MCF 10A (cell line): ENCODE data around the gene GLB1L3. TPM values are rescaled to one million over a fixed set of nuclear protein-coding genes. Genes with fewer than 3 reads are reported as not detected.

ENCODE experiments used
- BruUV-seq: library from RNA; stranded (reverse); fragments of 400-500 nt; replicated peaks from 2 replicates; lab custom pipeline; 2021; lab: Mats Ljungman, UMichigan
- CTCF ChIA-PET: fragments of 300-600 bp; sonication (Branson Sonifier 250); formaldehyde crosslinking; extraction: SDS; loops from one replicate; lab custom pipeline; 2021; ENCODE audit warnings: antibody characterized with exemption, inconsistent platforms; lab: Yijun Ruan, JAX
- POLR2A ChIA-PET: fragments of 300-600, 350-650 bp; sonication (Branson Sonifier 250); formaldehyde crosslinking; extraction: SDS; loops from one replicate; lab custom pipeline; 2020; ENCODE audit warnings: antibody characterized with exemption, inconsistent platforms; lab: Yijun Ruan, JAX
- DNase-seq: peaks from one replicate; pipeline ENCODE4 v3.0.0-alpha.2; 2018; ENCODE audit not compliant: unreplicated experiment
- H3K27ac Mint-ChIP-seq: one replicate; pipeline ENCODE4 v1.8.0; 2022; ENCODE audit warnings: mild to moderate bottlenecking, low read depth, mixed read lengths; ENCODE audit not compliant: unreplicated experiment
- H3K27me3 Mint-ChIP-seq: one replicate; pipeline ENCODE4 v1.8.0; 2022; ENCODE audit warnings: mixed read lengths; ENCODE audit not compliant: insufficient read depth, unreplicated experiment
- H3K36me3 Mint-ChIP-seq: one replicate; pipeline ENCODE4 v1.8.0; 2022; ENCODE audit warnings: mild to moderate bottlenecking, moderate library complexity, mixed read lengths; ENCODE audit not compliant: insufficient read depth, unreplicated experiment
- H3K4me1 Mint-ChIP-seq: one replicate; pipeline ENCODE4 v1.8.0; 2022; ENCODE audit warnings: mixed read lengths; ENCODE audit not compliant: insufficient read depth, unreplicated experiment
- H3K4me3 Mint-ChIP-seq: one replicate; pipeline ENCODE4 v1.8.0; 2022; ENCODE audit warnings: mild to moderate bottlenecking, moderate library complexity, mixed read lengths; ENCODE audit not compliant: unreplicated experiment
- H3K9me3 Mint-ChIP-seq: one replicate; pipeline ENCODE4 v1.8.0; 2022; ENCODE audit warnings: mixed read lengths; ENCODE audit not compliant: unreplicated experiment
- intact Hi-C: fragments of 100-400 bp; cut with micrococcal nuclease; formaldehyde crosslinking; loops from 2 replicates; pipeline ENCODE4 v1.14.1; 2022
- total RNA-seq: library from RNA; stranded (reverse); gene quantifications from 2 replicates; pipeline ENCODE4 v1.2.3, GENCODE V29; 2022
- TF ChIP-seq, protein P1 (sequence below): fragments of 200-600 bp; IDR thresholded peaks from one replicate; pipeline ENCODE4 v1.8.0; 2022; ENCODE audit warnings: antibody characterized with exemption, mild to moderate bottlenecking; ENCODE audit not compliant: unreplicated experiment

The GLB1L3 gene
- total RNA-seq, 1 experiment from 2014 or later: not detected

DNA sequence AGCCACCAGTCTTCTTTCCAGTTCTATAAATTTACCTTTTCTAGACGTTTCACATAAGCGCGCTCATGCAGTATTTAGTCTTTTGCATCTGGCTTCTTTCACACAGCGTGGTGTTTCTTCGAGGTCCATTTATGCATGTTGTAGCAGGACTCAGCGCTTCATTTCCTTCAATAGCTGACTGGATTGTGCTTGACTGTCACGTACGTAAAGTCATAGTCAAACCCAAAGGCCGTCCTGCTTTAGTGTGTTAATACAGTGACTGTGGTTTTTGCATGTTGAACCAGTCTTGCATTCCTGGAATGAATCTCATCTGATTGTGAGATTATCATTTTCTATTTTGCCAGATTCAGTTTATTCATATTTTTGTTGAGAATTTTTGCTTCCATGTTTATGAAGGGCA lies 18.5 kb downstream of the GLB1L3 start:
- TF ChIP-seq, protein P1, sequence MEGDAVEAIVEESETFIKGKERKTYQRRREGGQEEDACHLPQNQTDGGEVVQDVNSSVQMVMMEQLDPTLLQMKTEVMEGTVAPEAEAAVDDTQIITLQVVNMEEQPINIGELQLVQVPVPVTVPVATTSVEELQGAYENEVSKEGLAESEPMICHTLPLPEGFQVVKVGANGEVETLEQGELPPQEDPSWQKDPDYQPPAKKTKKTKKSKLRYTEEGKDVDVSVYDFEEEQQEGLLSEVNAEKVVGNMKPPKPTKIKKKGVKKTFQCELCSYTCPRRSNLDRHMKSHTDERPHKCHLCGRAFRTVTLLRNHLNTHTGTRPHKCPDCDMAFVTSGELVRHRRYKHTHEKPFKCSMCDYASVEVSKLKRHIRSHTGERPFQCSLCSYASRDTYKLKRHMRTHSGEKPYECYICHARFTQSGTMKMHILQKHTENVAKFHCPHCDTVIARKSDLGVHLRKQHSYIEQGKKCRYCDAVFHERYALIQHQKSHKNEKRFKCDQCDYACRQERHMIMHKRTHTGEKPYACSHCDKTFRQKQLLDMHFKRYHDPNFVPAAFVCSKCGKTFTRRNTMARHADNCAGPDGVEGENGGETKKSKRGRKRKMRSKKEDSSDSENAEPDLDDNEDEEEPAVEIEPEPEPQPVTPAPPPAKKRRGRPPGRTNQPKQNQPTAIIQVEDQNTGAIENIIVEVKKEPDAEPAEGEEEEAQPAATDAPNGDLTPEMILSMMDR: no peak
- POLR2A ChIA-PET: no interaction called here
- intact Hi-C loops: no loop called here
- Mint-ChIP-seq H3K9me3 (no peaks in the 10 kb centered on the region), H3K4me1 (no peaks in the 10 kb centered on the region), H3K27me3 (peaks cover 23% of the 10 kb centered on the region), H3K27ac (no peak overlapping the region), H3K4me3 (no peak overlapping the region), H3K36me3 (no peaks in the 10 kb centered on the region)
- BruUV-seq: no TSS peak
- CTCF ChIA-PET: no interaction called here
- no peak for DNase-seq

DNA sequence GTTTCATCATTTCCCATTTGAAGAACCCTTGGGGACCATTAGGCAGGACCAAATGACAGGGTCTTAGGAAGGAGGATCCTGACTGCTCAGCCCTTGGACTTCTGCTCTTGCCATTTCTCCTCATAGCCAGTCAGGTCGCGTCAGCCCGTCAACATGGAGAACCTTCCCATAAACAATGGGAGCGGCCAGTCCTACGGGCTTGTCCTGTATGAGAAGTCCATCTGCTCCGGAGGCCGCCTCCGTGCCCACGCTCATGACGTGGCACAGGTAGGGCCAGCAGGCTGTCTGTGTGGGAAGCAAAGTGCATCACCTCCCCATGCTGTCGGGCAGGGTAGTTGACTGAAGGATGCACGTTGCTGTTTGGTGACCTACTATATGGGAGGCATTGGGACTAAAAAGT lies 36.0 kb downstream of the GLB1L3 start:
- H3K4me3 Mint-ChIP-seq: no peak overlapping the region
- H3K9me3 Mint-ChIP-seq: peaks cover 11% of the 10 kb centered on the region
- CTCF ChIA-PET: no interaction called here
- H3K4me1 Mint-ChIP-seq: no peaks in the 10 kb centered on the region
- no TSS peak for BruUV-seq
- TF ChIP-seq, protein P1: no peak
- H3K27me3 Mint-ChIP-seq: peaks cover 19% of the 10 kb centered on the region
- no peak for DNase-seq
- POLR2A ChIA-PET: no interaction called here
- intact Hi-C loops: no loop called here
- H3K36me3 Mint-ChIP-seq: no peaks in the 10 kb centered on the region
- H3K27ac Mint-ChIP-seq: no peak overlapping the region

DNA sequence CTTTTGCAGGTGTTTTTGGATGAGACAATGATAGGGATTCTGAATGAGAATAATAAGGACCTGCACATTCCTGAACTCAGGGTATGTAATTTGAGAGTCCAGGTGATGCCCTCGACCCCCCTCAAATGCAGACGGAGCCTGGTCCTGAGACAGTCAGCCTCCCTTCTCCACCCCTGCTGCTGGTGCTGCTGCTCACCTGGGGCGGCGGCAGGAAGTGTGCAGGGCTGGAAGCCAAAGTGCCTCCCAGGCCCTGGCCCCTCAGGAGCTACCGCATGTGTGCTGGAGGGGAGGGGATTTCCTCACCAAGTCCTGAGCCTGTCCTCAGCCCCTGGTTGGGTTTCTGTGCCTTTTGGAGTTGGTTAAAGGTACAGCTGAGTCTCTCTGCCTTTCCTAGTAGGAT lies 36.6 kb downstream of the GLB1L3 start:
- ChIA-PET CTCF (no interaction called here), POLR2A (no interaction called here)
- H3K36me3 Mint-ChIP-seq: no peaks in the 10 kb centered on the region
- H3K27me3 Mint-ChIP-seq: peaks cover 23% of the 10 kb centered on the region
- no peak overlapping the region for H3K27ac Mint-ChIP-seq
- no peak overlapping the region for H3K4me3 Mint-ChIP-seq
- no peaks in the 10 kb centered on the region for H3K4me1 Mint-ChIP-seq
- H3K9me3 Mint-ChIP-seq: peaks cover 8% of the 10 kb centered on the region
- BruUV-seq: no TSS peak
- TF ChIP-seq, protein P1: no peak
- no peak for DNase-seq
- intact Hi-C loops: no loop called here

DNA sequence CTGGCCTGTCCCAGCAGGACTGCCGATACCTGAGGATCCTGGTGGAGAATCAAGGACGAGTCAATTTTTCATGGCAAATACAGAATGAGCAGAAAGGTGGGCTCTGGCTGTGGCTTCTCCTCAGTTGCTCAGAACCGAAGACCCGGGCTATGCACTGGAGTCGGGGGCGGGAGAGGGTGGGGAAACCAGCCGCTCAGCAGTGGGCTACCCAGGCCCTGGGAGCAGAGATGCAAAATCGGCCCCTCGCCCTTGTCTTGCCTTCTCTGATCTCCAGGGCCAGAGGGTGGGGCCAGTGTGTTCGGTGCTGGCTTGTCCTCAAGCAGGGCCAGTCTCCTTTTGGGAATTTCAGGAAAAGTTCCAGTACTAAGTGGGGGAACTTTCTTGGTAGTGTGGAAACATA lies 37.2 kb downstream of the GLB1L3 start:
- Mint-ChIP-seq H3K27ac (no peak overlapping the region), H3K36me3 (no peaks in the 10 kb centered on the region), H3K9me3 (peaks cover 2% of the 10 kb centered on the region), H3K4me1 (no peaks in the 10 kb centered on the region), H3K4me3 (no peak overlapping the region), H3K27me3 (peaks cover 29% of the 10 kb centered on the region)
- TF ChIP-seq, protein P1: no peak
- CTCF ChIA-PET: no interaction called here
- POLR2A ChIA-PET: no interaction called here
- no peak for DNase-seq
- intact Hi-C loops: no loop called here
- BruUV-seq: no TSS peak
